Left hindlimb (tissue), 1 donor: ENCODE results near the gene MEGF6.

Experiments
- DNase-seq: peaks from one replicate; pipeline ENCODE4 v3.0.0-alpha.2; 2018

MEGF6 gene

GRCh38 chr1:3464649-3465025 is 146.7 kb downstream of the MEGF6 start:
- no peak for DNase-seq

DNA sequence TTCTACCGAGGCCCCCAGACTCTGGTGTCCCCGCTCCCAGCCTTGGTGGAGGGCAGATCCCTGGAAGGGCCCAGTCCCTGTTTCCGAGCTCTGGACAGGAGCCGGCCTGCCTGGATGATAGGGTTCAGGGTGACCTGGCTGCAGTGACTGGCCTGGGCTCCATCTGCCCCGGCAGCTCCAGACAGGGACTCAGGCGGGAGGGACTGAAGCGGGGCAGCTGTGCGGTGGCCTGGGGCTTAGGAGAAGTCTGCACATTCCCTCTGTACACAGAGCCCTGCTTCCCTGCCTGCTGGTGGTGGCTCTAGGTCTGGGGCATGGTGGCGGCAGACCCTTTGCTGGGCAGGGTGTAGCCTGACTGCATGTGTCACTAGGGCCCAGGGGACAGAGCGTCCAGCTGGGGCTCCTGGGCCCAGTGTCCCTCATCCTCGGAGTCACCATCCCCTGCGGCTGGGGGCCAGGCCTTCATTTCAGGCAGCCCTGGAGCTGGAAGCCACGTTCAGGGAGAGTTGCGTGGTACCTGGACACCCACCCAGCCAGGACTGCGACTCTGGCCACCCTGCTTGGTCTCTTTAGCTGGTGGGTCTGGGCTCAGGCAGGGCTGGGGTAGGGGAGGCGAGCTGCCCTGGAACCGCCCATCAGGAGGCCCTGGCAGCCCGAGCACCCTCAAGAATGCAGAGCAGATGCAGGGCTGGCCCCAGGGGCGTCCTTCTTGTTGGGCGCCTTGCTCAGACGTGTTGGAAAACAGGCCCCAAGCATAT is 147.2 kb downstream of the MEGF6 start:
- DNase-seq = peak; percentile 12

DNA sequence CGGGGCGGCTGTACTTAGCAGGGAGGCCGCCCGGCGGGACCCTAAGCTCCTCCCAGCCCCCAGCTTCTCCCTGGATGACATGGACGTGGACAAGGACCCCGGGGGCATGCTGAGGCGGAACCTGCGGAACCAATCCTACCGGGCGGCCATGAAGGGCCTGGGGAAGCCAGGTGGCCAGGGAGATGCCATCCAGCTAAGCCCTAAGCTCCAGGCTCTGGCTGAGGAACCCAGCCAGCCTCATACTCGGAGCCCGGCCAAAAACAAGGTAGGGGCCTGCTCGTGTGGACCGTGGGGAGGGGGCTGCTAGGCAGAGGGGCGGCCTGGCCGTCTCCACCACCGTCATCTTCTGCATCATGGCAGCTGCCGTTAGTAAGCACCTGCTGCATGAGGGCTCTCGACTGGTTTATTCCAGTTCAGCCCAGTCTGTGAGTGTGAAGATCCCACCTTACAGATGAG is 147.9 kb downstream of the MEGF6 start:
- peak; percentile 21 for DNase-seq

GRCh38 chr1:3463013-3463385 is 148.3 kb downstream of the MEGF6 start:
- no peak for DNase-seq

GRCh38 chr1:3462356-3463012 is 148.8 kb downstream of the MEGF6 start:
- peak; percentile 18 for DNase-seq

DNA sequence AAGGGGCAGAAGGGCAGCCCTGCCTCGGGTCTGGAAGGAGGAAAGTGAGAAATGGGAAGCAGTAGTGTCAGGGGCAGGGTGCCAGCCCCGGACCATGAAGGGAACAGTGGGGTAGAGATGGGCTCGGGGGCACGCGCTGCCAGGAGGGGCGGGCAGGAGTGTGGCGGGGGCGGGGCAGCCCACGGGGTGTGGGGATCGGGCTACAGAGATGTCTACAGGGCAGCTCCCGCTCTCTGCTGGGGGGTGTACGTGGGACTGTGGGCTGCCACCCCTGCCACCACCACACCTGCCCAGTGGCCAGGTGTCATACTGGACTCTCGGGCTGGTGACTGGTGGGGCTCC is 149.4 kb downstream of the MEGF6 start:
- peak; percentile 34 for DNase-seq

DNA sequence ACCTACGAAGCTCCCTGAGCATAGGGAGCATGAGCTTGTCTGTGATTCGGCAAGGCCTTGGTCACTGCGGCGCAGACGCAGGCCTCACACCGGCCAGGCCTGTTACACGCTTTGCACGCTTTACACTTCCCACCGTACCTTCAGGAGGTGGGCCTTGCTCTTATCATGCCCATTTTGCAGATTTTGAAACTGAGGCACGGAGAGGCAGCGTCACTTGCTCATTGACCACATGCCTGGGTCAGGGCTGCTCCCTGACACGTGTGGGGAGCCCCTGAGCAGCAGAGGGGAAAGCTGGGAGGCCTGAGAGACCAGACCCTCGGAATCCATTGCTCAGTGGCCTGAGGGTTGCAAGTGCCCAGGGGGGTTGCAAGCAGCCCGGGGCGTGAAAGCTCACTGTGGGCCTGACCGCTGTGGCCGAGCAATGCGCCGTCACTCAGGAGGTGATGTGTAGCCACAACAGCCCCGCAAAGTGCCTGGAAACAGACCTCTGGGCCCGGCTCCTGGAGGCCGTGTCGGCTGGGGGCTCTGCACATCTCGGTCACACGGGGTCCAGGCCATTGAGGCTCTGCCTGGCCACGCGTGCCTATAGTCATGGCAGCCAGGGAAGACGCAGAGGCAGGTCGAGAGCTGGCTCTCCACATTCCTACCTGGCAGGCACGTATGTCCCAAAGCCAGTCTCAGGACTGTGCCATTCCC is 149.9 kb downstream of the MEGF6 start:
- peak; percentile 13 for DNase-seq

DNA sequence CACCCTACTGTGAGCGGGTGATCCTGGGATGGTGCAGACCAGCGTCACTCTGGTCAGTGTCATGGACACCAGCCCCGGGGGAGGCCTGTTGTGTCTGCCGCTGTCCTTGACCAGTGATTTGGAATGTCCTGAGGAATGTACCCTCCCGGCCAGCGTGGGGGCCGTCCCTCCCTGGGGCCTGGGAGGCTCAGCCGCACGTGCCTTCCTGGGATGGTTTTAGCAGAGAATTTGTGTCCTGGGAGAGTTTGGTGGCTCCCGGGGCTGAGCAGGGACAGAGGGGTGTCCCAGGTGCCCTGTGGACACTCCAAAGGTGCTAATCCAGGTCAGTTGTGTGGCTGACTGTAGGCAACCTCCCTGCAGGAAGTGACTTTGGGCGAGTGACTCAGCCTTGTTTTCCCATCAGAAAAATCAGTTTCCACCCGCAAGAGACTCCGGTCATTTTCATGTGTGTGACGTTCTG is 150.6 kb downstream of the MEGF6 start:
- peak; percentile 47 for DNase-seq

GRCh38 chr1:3459940-3460671 is 151.2 kb downstream of the MEGF6 start:
- peak; percentile 25 for DNase-seq

- peak; percentile 18 for DNase-seq
Measured at GRCh38 chr1:3459051-3459908, 152.0 kb downstream of the MEGF6 start.

- DNase-seq = peak; percentile 56
Measured at GRCh38 chr1:3457910-3458883, 153.1 kb downstream of the MEGF6 start.

GRCh38 chr1:3456964-3457909 is 154.1 kb downstream of the MEGF6 start:
- DNase-seq = peak; percentile 22

GRCh38 chr1:3456449-3456963 is 154.8 kb downstream of the MEGF6 start:
- peak; percentile 32 for DNase-seq

GRCh38 chr1:3455670-3456448 is 155.4 kb downstream of the MEGF6 start:
- peak; percentile 10 for DNase-seq

- DNase-seq = peak; percentile 44
Measured at GRCh38 chr1:3454811-3455618, 156.3 kb downstream of the MEGF6 start.

- DNase-seq = peak; percentile 43
Measured at GRCh38 chr1:3453891-3454810, 157.2 kb downstream of the MEGF6 start, which contains the start of gene ARHGEF16. ARHGEF16 (plus strand) TSS chr1:3454665; CDS start chr1:3463085, 8,420 bp downstream.
